22Rv1 (cell line): ENCODE data around the gene CACNG5.

ENCODE experiments used
- ZFX ChIP-seq: fragments of 450-650 bp; IDR thresholded peaks from 2 replicates; pipeline ENCODE4 v1.6.1; 2017; ENCODE audit warnings: antibody characterized with exemption, borderline replicate concordance
- TF ChIP-seq, protein P1 (sequence below): fragments of 450-650 bp; IDR thresholded peaks from 2 replicates; pipeline ENCODE4 v1.5.1; 2017; ENCODE audit warnings: mild to moderate bottlenecking

DNA sequence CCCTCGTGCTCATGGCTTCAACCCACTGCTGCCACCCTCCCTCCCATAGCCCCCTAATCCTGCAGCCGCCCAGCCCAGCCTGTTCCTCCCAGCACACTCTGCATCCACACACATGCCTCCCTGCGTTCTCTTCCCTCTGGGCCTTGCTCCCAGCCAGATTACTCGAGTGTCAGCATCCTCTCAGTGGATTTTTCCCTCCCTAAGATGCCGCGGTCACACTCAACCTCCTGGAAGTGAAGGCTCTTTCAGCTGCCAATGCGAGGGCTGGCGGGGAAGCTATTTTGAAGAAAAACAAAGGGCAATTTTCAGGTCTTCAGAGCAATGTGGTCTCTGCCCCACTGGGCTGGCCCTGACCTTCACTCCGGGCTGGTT, 23.2 kb upstream of the CACNG5 start:
- TF ChIP-seq ZFX = no peak
- TF ChIP-seq, protein P1, sequence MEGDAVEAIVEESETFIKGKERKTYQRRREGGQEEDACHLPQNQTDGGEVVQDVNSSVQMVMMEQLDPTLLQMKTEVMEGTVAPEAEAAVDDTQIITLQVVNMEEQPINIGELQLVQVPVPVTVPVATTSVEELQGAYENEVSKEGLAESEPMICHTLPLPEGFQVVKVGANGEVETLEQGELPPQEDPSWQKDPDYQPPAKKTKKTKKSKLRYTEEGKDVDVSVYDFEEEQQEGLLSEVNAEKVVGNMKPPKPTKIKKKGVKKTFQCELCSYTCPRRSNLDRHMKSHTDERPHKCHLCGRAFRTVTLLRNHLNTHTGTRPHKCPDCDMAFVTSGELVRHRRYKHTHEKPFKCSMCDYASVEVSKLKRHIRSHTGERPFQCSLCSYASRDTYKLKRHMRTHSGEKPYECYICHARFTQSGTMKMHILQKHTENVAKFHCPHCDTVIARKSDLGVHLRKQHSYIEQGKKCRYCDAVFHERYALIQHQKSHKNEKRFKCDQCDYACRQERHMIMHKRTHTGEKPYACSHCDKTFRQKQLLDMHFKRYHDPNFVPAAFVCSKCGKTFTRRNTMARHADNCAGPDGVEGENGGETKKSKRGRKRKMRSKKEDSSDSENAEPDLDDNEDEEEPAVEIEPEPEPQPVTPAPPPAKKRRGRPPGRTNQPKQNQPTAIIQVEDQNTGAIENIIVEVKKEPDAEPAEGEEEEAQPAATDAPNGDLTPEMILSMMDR = no peak
